Mesenchymal stem cell (in vitro differentiated cells and primary cell): Measurements from ENCODE around the gene SPINK7.

Source experiments
- DNase-seq: peaks from one replicate; pipeline ENCODE4 v3.0.0-alpha.2; 2013
- H2AFZ ChIP-seq: one replicate; pipeline ENCODE4 v1.6.1; 2013; ENCODE audit warnings: low read depth, mild to moderate bottlenecking, control low read depth, inconsistent platforms, low read length, moderate library complexity
- H2AK5ac ChIP-seq: 2 replicates; pipeline ENCODE4 v1.6.1; 2013; ENCODE audit warnings: low read length, moderate library complexity, mild to moderate bottlenecking, inconsistent platforms; ENCODE audit not compliant: severe bottlenecking
- H2BK120ac ChIP-seq: one replicate; pipeline ENCODE4 v1.6.1; 2013; ENCODE audit warnings: low read depth, mild to moderate bottlenecking, inconsistent platforms, low read length, moderate library complexity
- H2BK12ac ChIP-seq, 2 experiments: one replicate each; pipeline ENCODE4 v1.6.1; 2013; ENCODE audit warnings: inconsistent platforms in 2 of 2, low read length in 2 of 2, mild to moderate bottlenecking in 2 of 2, moderate library complexity in 2 of 2, control low read depth in 1 of 2
- H2BK15ac ChIP-seq: one replicate; pipeline ENCODE4 v1.6.1; 2013; ENCODE audit warnings: mild to moderate bottlenecking, low read depth, inconsistent platforms; ENCODE audit not compliant: poor library complexity, severe bottlenecking
- H2BK5ac ChIP-seq: 2 replicates; pipeline ENCODE4 v1.6.1; 2013; ENCODE audit warnings: low read depth, mild to moderate bottlenecking, low read length, control low read depth, inconsistent platforms; ENCODE audit not compliant: poor library complexity, severe bottlenecking
- H3K14ac ChIP-seq, 2 experiments: one replicate each; pipeline ENCODE4 v1.6.1; 2013; ENCODE audit warnings: inconsistent platforms in 2 of 2, low read length in 2 of 2, control low read depth in 1 of 2, mild to moderate bottlenecking in 1 of 2, moderate library complexity in 1 of 2
- H3K18ac ChIP-seq, 2 experiments: one replicate each; pipeline ENCODE4 v1.6.1; 2013; ENCODE audit warnings: inconsistent platforms in 2 of 2, low read length in 2 of 2, control low read depth in 1 of 2, low read depth in 1 of 2, mild to moderate bottlenecking in 1 of 2
- H3K23ac ChIP-seq, 2 experiments: one replicate each; pipeline ENCODE4 v1.6.1; 2013; ENCODE audit warnings: inconsistent platforms in 2 of 2, low read length in 2 of 2, mild to moderate bottlenecking in 2 of 2, moderate library complexity in 2 of 2, control low read depth in 1 of 2
- H3K27ac ChIP-seq: 2 replicates; pipeline ENCODE4 v1.5.1; 2013; ENCODE audit warnings: mild to moderate bottlenecking, moderate library complexity, low read length, control low read depth, inconsistent platforms; ENCODE audit not compliant: poor library complexity, severe bottlenecking
- H3K27me3 ChIP-seq, 2 experiments: 2 replicates each; pipeline versions ENCODE4 v1.6.1 to v1.7.0; 2013; ENCODE audit warnings: low read length in 2 of 2, mild to moderate bottlenecking in 2 of 2, moderate library complexity in 2 of 2, control low read depth in 1 of 2, inconsistent platforms in 1 of 2; ENCODE audit not compliant: control insufficient read depth in 1 of 2, insufficient read depth in 1 of 2
- H3K36me3 ChIP-seq, 2 experiments: 2 replicates each; pipeline versions ENCODE4 v1.6.1 to v1.7.0; 2013; ENCODE audit warnings: low read length in 2 of 2, control low read depth in 1 of 2, inconsistent platforms in 1 of 2, low read depth in 1 of 2, mild to moderate bottlenecking in 1 of 2; ENCODE audit not compliant: insufficient read depth in 2 of 2, control insufficient read depth in 1 of 2
- H3K4ac ChIP-seq, 2 experiments: one replicate each; pipeline ENCODE4 v1.6.1; 2013; ENCODE audit warnings: inconsistent platforms in 2 of 2, low read length in 2 of 2, mild to moderate bottlenecking in 2 of 2, moderate library complexity in 2 of 2, control low read depth in 1 of 2, low read depth in 1 of 2
- H3K4me1 ChIP-seq: 2 replicates; pipeline ENCODE4 v1.6.1; 2013; ENCODE audit warnings: low read depth, low read length, control low read depth; ENCODE audit not compliant: control insufficient read depth, insufficient read depth
- H3K4me2 ChIP-seq: 2 replicates; pipeline ENCODE4 v1.6.1; 2013; ENCODE audit warnings: low read length, mild to moderate bottlenecking, inconsistent platforms; ENCODE audit not compliant: poor library complexity, severe bottlenecking
- H3K4me3 ChIP-seq, 2 experiments: 2 replicates each; pipeline versions ENCODE4 v1.5.1 to v1.7.0; 2013; ENCODE audit warnings: low read length in 2 of 2, mild to moderate bottlenecking in 2 of 2, control low read depth in 1 of 2, low read depth in 1 of 2; ENCODE audit not compliant: insufficient read depth in 1 of 2
- H3K79me1 ChIP-seq: replicated peaks from 2 replicates; pipeline ENCODE4 v1.6.1; 2013; ENCODE audit warnings: mild to moderate bottlenecking, control low read depth, low read length, inconsistent platforms; ENCODE audit not compliant: poor library complexity, severe bottlenecking
- H3K9ac ChIP-seq: 2 replicates; pipeline ENCODE4 v1.7.0; 2013; ENCODE audit warnings: mild to moderate bottlenecking, low read length, moderate library complexity
- H3K9me3 ChIP-seq: 2 replicates; pipeline ENCODE4 v1.7.0; 2013; ENCODE audit warnings: mild to moderate bottlenecking, low read length; ENCODE audit not compliant: control insufficient read depth
- H4K8ac ChIP-seq: one replicate; pipeline ENCODE4 v1.6.1; 2013; ENCODE audit warnings: inconsistent platforms, mild to moderate bottlenecking, low read length, moderate library complexity
- H4K91ac ChIP-seq: one replicate; pipeline ENCODE4 v1.6.1; 2013; ENCODE audit warnings: mild to moderate bottlenecking, low read length, inconsistent platforms
- WGBS: methylation state at CpG from one replicate; pipeline ENCODE4 v1.1.7; 2013; ENCODE audit warnings: mixed read lengths; 5-methylcytosine and 5-hydroxymethylcytosine counted together

The SPINK7 gene

GRCh38 chr5:148343603-148344487, 31.6 kb downstream of the SPINK7 start:
- Histone ChIP-seq H3K27me3 (no peaks in the 10 kb centered on the region), H2BK120ac (no peak overlapping the region), H2AFZ (no peak overlapping the region), H3K23ac (no peak overlapping the region), H3K4me2 (no peak overlapping the region), H2BK5ac (no peak overlapping the region), H3K79me1 (no peaks in the 10 kb centered on the region), H3K9me3 (no peaks in the 10 kb centered on the region), H3K18ac (no peak overlapping the region), H2BK12ac (no peak overlapping the region), H3K4ac (no peak overlapping the region), H3K36me3 (no peaks in the 10 kb centered on the region), H4K91ac (no peak overlapping the region), H3K27ac (no peak overlapping the region), H3K4me3 (no peak overlapping the region), H3K14ac (no peak overlapping the region), H4K8ac (no peak overlapping the region), H2BK15ac (no peak overlapping the region), H3K4me1 (no peaks in the 10 kb centered on the region), H2AK5ac (no peak overlapping the region), H3K9ac (no peak overlapping the region)
- 98% methylated on average over 4 of the region's 7 CpGs for WGBS
- no peak for DNase-seq

GRCh38 chr5:148347706-148348105, 35.5 kb downstream of the SPINK7 start:
- Histone ChIP-seq H2BK15ac (no peak overlapping the region), H3K23ac (no peak overlapping the region), H3K14ac (no peak overlapping the region), H3K27me3 (no peaks in the 10 kb centered on the region), H2BK5ac (no peak overlapping the region), H4K91ac (no peak overlapping the region), H2AFZ (no peak overlapping the region), H3K4ac (no peak overlapping the region), H3K9me3 (no peaks in the 10 kb centered on the region), H3K9ac (no peak overlapping the region), H3K4me2 (no peak overlapping the region), H3K4me1 (no peaks in the 10 kb centered on the region), H3K18ac (no peak overlapping the region), H2BK120ac (no peak overlapping the region), H2AK5ac (no peak overlapping the region), H3K27ac (no peak overlapping the region), H3K79me1 (no peaks in the 10 kb centered on the region), H3K4me3 (no peak overlapping the region), H2BK12ac (no peak overlapping the region), H3K36me3 (no peaks in the 10 kb centered on the region), H4K8ac (no peak overlapping the region)
- DNase-seq, result no peak
- 94% methylated on average over 1 of the region's 1 CpG for WGBS

GRCh38 chr5:148352696-148353095, 40.5 kb downstream of the SPINK7 start:
- H3K9ac ChIP-seq, result no peak overlapping the region
- no peak overlapping the region for H3K4me2 ChIP-seq
- H3K9me3 ChIP-seq, result no peaks in the 10 kb centered on the region
- H3K36me3 ChIP-seq, result no peaks in the 10 kb centered on the region
- H3K79me1 ChIP-seq, result no peaks in the 10 kb centered on the region
- H4K8ac ChIP-seq, result no peak overlapping the region
- H2BK15ac ChIP-seq, result no peak overlapping the region
- H3K23ac ChIP-seq, result no peak overlapping the region
- no peaks in the 10 kb centered on the region for H3K4me1 ChIP-seq
- H2AFZ ChIP-seq, result no peak overlapping the region
- no CpG with 5 or more reads among the region's 1 CpG for WGBS
- no peak overlapping the region for H4K91ac ChIP-seq
- no peak overlapping the region for H2BK5ac ChIP-seq
- no peak overlapping the region for H2BK12ac ChIP-seq
- H3K18ac ChIP-seq, result no peak overlapping the region
- no peak overlapping the region for H3K27ac ChIP-seq
- no peaks in the 10 kb centered on the region for H3K27me3 ChIP-seq
- no peak for DNase-seq
- H3K14ac ChIP-seq, result no peak overlapping the region
- no peak overlapping the region for H3K4me3 ChIP-seq
- no peak overlapping the region for H2BK120ac ChIP-seq
- no peak overlapping the region for H3K4ac ChIP-seq
- H2AK5ac ChIP-seq, result no peak overlapping the region

GRCh38 chr5:148353634-148354033, 41.4 kb downstream of the SPINK7 start:
- no peak overlapping the region for H2BK5ac ChIP-seq
- no peak overlapping the region for H3K4ac ChIP-seq
- no peak overlapping the region for H2BK15ac ChIP-seq
- no peak overlapping the region for H2AK5ac ChIP-seq
- no peaks in the 10 kb centered on the region for H3K9me3 ChIP-seq
- no CpG with 5 or more reads among the region's 2 CpGs for WGBS
- H2AFZ ChIP-seq, result no peak overlapping the region
- H3K79me1 ChIP-seq, result no peaks in the 10 kb centered on the region
- no peak overlapping the region for H3K4me2 ChIP-seq
- H3K9ac ChIP-seq, result no peak overlapping the region
- H3K23ac ChIP-seq, result no peak overlapping the region
- no peak overlapping the region for H4K8ac ChIP-seq
- no peak overlapping the region for H4K91ac ChIP-seq
- H3K27me3 ChIP-seq, result no peaks in the 10 kb centered on the region
- no peak overlapping the region for H3K27ac ChIP-seq
- no peaks in the 10 kb centered on the region for H3K4me1 ChIP-seq
- DNase-seq, result no peak
- H3K4me3 ChIP-seq, result no peak overlapping the region
- H2BK120ac ChIP-seq, result no peak overlapping the region
- no peaks in the 10 kb centered on the region for H3K36me3 ChIP-seq
- no peak overlapping the region for H3K18ac ChIP-seq
- no peak overlapping the region for H3K14ac ChIP-seq
- no peak overlapping the region for H2BK12ac ChIP-seq
